Hypothalamus (tissue), 51 donors: Measurements from ENCODE around the gene KATNAL1.

Experiments
- DNase-seq, 51 donors: peaks; one replicate each; lab custom pipeline; 2025; lab: John Stamatoyannopoulos, UW

Gene KATNAL1

GRCh38 chr13:30307194-30307970 lies at the start of gene KATNAL1:
KATNAL1 (minus strand) TSS chr13:30307551; CDS start chr13:30283777, 23,774 bp downstream.
- DNase-seq: peak in 49 of 51 donors; percentile 61 to 98 (median 84)

- no peak for DNase-seq
These were observed 48.5 kb upstream of the KATNAL1 start for GRCh38 chr13:30355839-30356238.

GRCh38 chr13:30355384-30355699 lies 48.0 kb upstream of the KATNAL1 start:
- DNase-seq: no peak

GRCh38 chr13:30354493-30355383 lies 47.4 kb upstream of the KATNAL1 start:
- DNase-seq: peak in 1 of 51 donors; percentile 5

- DNase-seq: no peak
These were observed 46.3 kb upstream of the KATNAL1 start for GRCh38 chr13:30353471-30354215.

- no peak for DNase-seq
These were observed 45.7 kb upstream of the KATNAL1 start for GRCh38 chr13:30353060-30353459.

- no peak for DNase-seq
These were observed 44.8 kb upstream of the KATNAL1 start for GRCh38 chr13:30352121-30352520.

- DNase-seq: no peak
These were observed 39.4 kb upstream of the KATNAL1 start for GRCh38 chr13:30346789-30347167.

- DNase-seq: no peak
These were observed 38.9 kb upstream of the KATNAL1 start for GRCh38 chr13:30346153-30346788.

- DNase-seq: no peak
These were observed 38.2 kb upstream of the KATNAL1 start for GRCh38 chr13:30345426-30346100.

- peak in 38 of 51 donors; percentile 9 to 78 (median 50) for DNase-seq
These were observed 34.6 kb upstream of the KATNAL1 start for GRCh38 chr13:30341815-30342570.

- DNase-seq: peak in 9 of 51 donors; percentile 5 to 54 (median 29)
These were observed 33.2 kb upstream of the KATNAL1 start for GRCh38 chr13:30340331-30341250.

- DNase-seq: no peak
These were observed 32.5 kb upstream of the KATNAL1 start for GRCh38 chr13:30339738-30340330.

GRCh38 chr13:30338952-30339351 lies 31.6 kb upstream of the KATNAL1 start:
- DNase-seq: no peak

- DNase-seq: no peak
These were observed 31.0 kb upstream of the KATNAL1 start for GRCh38 chr13:30338331-30338851.

- no peak for DNase-seq
These were observed 29.8 kb upstream of the KATNAL1 start for GRCh38 chr13:30337061-30337610.
